Esophagus squamous epithelium (tissue), 5 donors: Measurements from ENCODE around the gene TNFSF8. TPM values are rescaled to one million over a fixed set of nuclear protein-coding genes. Genes with fewer than 3 reads are reported as not detected.

Experiments
- DNase-seq: peaks from one replicate; lab custom pipeline; 2025; lab: John Stamatoyannopoulos, UW
- H3K27ac ChIP-seq, 4 donors: fragments of 200-600 bp; sonication (generic); one replicate each; pipeline ENCODE4 v1.5.1; 2016 to 2019; ENCODE audit warnings: mild to moderate bottlenecking in 1 of 4
- H3K27me3 ChIP-seq, 4 donors: fragments of 200-600 bp; sonication (generic); 1 replicate in 3 of 4; 2 replicates in 1 of 4; pipeline versions ENCODE4 v1.5.1 to v1.6.0; 2017 to 2021; ENCODE audit warnings: antibody characterized with exemption in 1 of 4
- H3K36me3 ChIP-seq, 3 donors: fragments of 200-600 bp; sonication (generic); one replicate each; pipeline ENCODE4 v1.5.1; 2016 to 2019
- H3K4me1 ChIP-seq, 3 donors: fragments of 200-600 bp; sonication (generic); one replicate each; pipeline ENCODE4 v1.5.1; 2017 to 2019
- H3K4me3 ChIP-seq, 4 donors: fragments of 200-600 bp; sonication (generic); 1 replicate in 3 of 4; 2 replicates in 1 of 4; pipeline ENCODE4 v1.5.1; 2016 to 2019; ENCODE audit warnings: mild to moderate bottlenecking in 2 of 4, moderate library complexity in 1 of 4
- H3K9me3 ChIP-seq, 3 donors: fragments of 200-600 bp; sonication (generic); one replicate each; pipeline ENCODE4 v1.5.1; 2016 to 2019
- CTCF ChIP-seq, 6 experiments: fragments of 450-650 bp in 4 of 6; fragments of 200-600 bp in 2 of 6; sonication (generic) in 2 of 6; IDR thresholded peaks; one replicate each; pipeline ENCODE4 v1.5.1; 2016 to 2019; ENCODE audit warnings: antibody characterized with exemption in 6 of 6, mild to moderate bottlenecking in 4 of 6, moderate library complexity in 4 of 6
- POLR2A ChIP-seq, 4 donors: fragments of 450-650 bp; IDR thresholded peaks; one replicate each; pipeline ENCODE4 v1.6.1; 2017; ENCODE audit warnings: antibody characterized with exemption in 4 of 4, mild to moderate bottlenecking in 4 of 4, moderate library complexity in 3 of 4
- WGBS, 2 donors: methylation state at CpG; one replicate each; pipeline ENCODE4 v1.1.5; 2018; 5-methylcytosine and 5-hydroxymethylcytosine counted together
- intact Hi-C: fragments of 100-400 bp; cut with DNase I; formaldehyde crosslinking; loops from one replicate; pipeline ENCODE4 v1.15.0; 2022
- total RNA-seq, 4 donors: library from RNA; depleted of rRNA; stranded (reverse); fragments of >200 nt; gene quantifications; one replicate each; pipeline ENCODE4 v1.1.0, GENCODE V29; 2016
- donor health status: DM: yes; HTN: yes; CAD: no.

TNFSF8 gene
- total RNA-seq, 4 donors from 2014 or later, result 0.21 to 6.5 (median 0.41) TPM

- H3K36me3 ChIP-seq, result no peaks in the 10 kb centered on the region
- H3K27ac ChIP-seq, result no peak overlapping the region
- intact Hi-C loops, result no loop called here
- no peak overlapping the region for H3K4me3 ChIP-seq
- no peaks in the 10 kb centered on the region for H3K9me3 ChIP-seq
- H3K27me3 ChIP-seq, result peaks cover 0 to 4% (median 0%) of the 10 kb centered on the region in 4 donors
- H3K4me1 ChIP-seq, result peaks cover 5 to 18% (median 8%) of the 10 kb centered on the region in 3 donors
- no peak for DNase-seq
- TF ChIP-seq CTCF (IDR thresholded peaks at IDR 0.05) (no peak), POLR2A (IDR thresholded peaks at IDR 0.05) (no peak)
- 81 to 87% methylated on average over 2 of the region's 2 CpGs for WGBS, 2 donors
Measured at GRCh38 chr9:114950761-114951160, 20.4 kb upstream of the TNFSF8 start.

GRCh38 chr9:114947058-114947457 lies 16.7 kb upstream of the TNFSF8 start:
- H3K27me3 ChIP-seq, result no peaks in the 10 kb centered on the region
- no peaks in the 10 kb centered on the region for H3K36me3 ChIP-seq
- no peak for TF ChIP-seq CTCF (IDR thresholded peaks at IDR 0.05)
- TF ChIP-seq POLR2A (IDR thresholded peaks at IDR 0.05), result no peak
- H3K4me1 ChIP-seq, result no peaks in the 10 kb centered on the region
- 48 to 58% methylated on average over 4 of the region's 4 CpGs for WGBS, 2 donors
- H3K4me3 ChIP-seq, result no peak overlapping the region
- no peak for DNase-seq
- intact Hi-C loops, result no loop called here
- H3K27ac ChIP-seq, result no peak overlapping the region
- no peaks in the 10 kb centered on the region for H3K9me3 ChIP-seq

GRCh38 chr9:114945616-114946412 lies 15.4 kb upstream of the TNFSF8 start:
- H3K27ac ChIP-seq, result no peak overlapping the region
- no peaks in the 10 kb centered on the region for H3K27me3 ChIP-seq
- no peaks in the 10 kb centered on the region for H3K4me1 ChIP-seq
- no peaks in the 10 kb centered on the region for H3K36me3 ChIP-seq
- intact Hi-C loops, result no loop called here
- 86 to 92% methylated on average over 2 of the region's 2 CpGs for WGBS, 2 donors
- no peaks in the 10 kb centered on the region for H3K9me3 ChIP-seq
- no peak for DNase-seq
- TF ChIP-seq CTCF (IDR thresholded peaks at IDR 0.05), result no peak
- no peak overlapping the region for H3K4me3 ChIP-seq

GRCh38 chr9:114941376-114941775 lies 11.0 kb upstream of the TNFSF8 start:
- no peak for TF ChIP-seq POLR2A (IDR thresholded peaks at IDR 0.05)
- TF ChIP-seq CTCF (IDR thresholded peaks at IDR 0.05), result no peak
- no peak for DNase-seq
- Histone ChIP-seq H3K4me1 (no peaks in the 10 kb centered on the region), H3K27ac (no peak overlapping the region), H3K36me3 (no peaks in the 10 kb centered on the region), H3K9me3 (no peaks in the 10 kb centered on the region), H3K4me3 (no peak overlapping the region), H3K27me3 (no peaks in the 10 kb centered on the region)
- intact Hi-C loops, result no loop called here
- WGBS, 2 donors, result 66 to 81% methylated on average over 2 of the region's 2 CpGs

- H3K27ac ChIP-seq, result no peak overlapping the region
- TF ChIP-seq CTCF (IDR thresholded peaks at IDR 0.05), result no peak
- no peak for TF ChIP-seq POLR2A (IDR thresholded peaks at IDR 0.05)
- DNase-seq, result no peak
- H3K9me3 ChIP-seq, result no peaks in the 10 kb centered on the region
- H3K4me3 ChIP-seq, result no peak overlapping the region
- no peaks in the 10 kb centered on the region for H3K36me3 ChIP-seq
- no peaks in the 10 kb centered on the region for H3K4me1 ChIP-seq
- 62 to 76% methylated on average over 4 of the region's 4 CpGs for WGBS, 2 donors
- peaks cover 0 to 4% (median 0%) of the 10 kb centered on the region in 4 donors for H3K27me3 ChIP-seq
- intact Hi-C loops, result no loop called here
Measured at GRCh38 chr9:114938687-114939575, 8.5 kb upstream of the TNFSF8 start.
